DMS153 (cell line): ENCODE results near the gene TAPBPL.
"Not testable (repeated sequence)": the region's sequence is repeated elsewhere in the genome, so short reads cannot be mapped to it uniquely, and the experiment has no call there.

Experiments used
- DNase-seq: peaks from one replicate; lab custom pipeline; 2025; lab: John Stamatoyannopoulos, UW

Gene TAPBPL

GRCh38 chr12:6451348-6452244, at the start of gene TAPBPL:
TAPBPL (plus strand) TSS chr12:6452042; CDS start chr12:6452249, 207 bp downstream.
- DNase-seq: peak; percentile 87

GRCh38 chr12:6404390-6404789, 47.5 kb upstream of the TAPBPL start:
- no peak for DNase-seq

- no peak for DNase-seq
Observed at GRCh38 chr12:6405963-6406362, 45.9 kb upstream of the TAPBPL start.

- peak; percentile 28 for DNase-seq
Observed at GRCh38 chr12:6407236-6407954, 44.4 kb upstream of the TAPBPL start.

GRCh38 chr12:6416596-6416995, 35.2 kb upstream of the TAPBPL start:
- no peak for DNase-seq

- no peak for DNase-seq
Observed at GRCh38 chr12:6418796-6419195, 33.0 kb upstream of the TAPBPL start.

- no peak for DNase-seq
Observed at GRCh38 chr12:6420364-6420763, 31.5 kb upstream of the TAPBPL start.

GRCh38 chr12:6423267-6424007, 28.4 kb upstream of the TAPBPL start:
- DNase-seq: peak; percentile 83

GRCh38 chr12:6424008-6424347, 27.9 kb upstream of the TAPBPL start:
- DNase-seq: no peak

- DNase-seq: no peak
Observed at GRCh38 chr12:6424866-6425265, 27.0 kb upstream of the TAPBPL start.

GRCh38 chr12:6425590-6426531, 26.0 kb upstream of the TAPBPL start:
- DNase-seq: no peak

- DNase-seq: no peak
Observed at GRCh38 chr12:6426882-6427671, 24.8 kb upstream of the TAPBPL start.

- DNase-seq: not testable (repeated sequence)
Observed at GRCh38 chr12:6427796-6428195, 24.0 kb upstream of the TAPBPL start.

- no peak for DNase-seq
Observed at GRCh38 chr12:6428326-6428725, 23.5 kb upstream of the TAPBPL start.

GRCh38 chr12:6430124-6430989, 21.5 kb upstream of the TAPBPL start:
- DNase-seq: peak; percentile 20

- no peak for DNase-seq
Observed at GRCh38 chr12:6432991-6433390, 18.9 kb upstream of the TAPBPL start.

GRCh38 chr12:6434205-6435140, 17.4 kb upstream of the TAPBPL start:
- DNase-seq: no peak

- DNase-seq: no peak
Observed at GRCh38 chr12:6435961-6436715, 15.7 kb upstream of the TAPBPL start.
